ENCODE data around the gene TOX2. TPM values are rescaled to one million over a fixed set of nuclear protein-coding genes. Genes with fewer than 3 reads are reported as not detected.

The TOX2 gene
- total RNA-seq, 3 donors from 2014 or later (not counting 1 experiment from before 2014, with no cell fraction given): 0.93 to 1.8 (median 1.2) TPM

DNA sequence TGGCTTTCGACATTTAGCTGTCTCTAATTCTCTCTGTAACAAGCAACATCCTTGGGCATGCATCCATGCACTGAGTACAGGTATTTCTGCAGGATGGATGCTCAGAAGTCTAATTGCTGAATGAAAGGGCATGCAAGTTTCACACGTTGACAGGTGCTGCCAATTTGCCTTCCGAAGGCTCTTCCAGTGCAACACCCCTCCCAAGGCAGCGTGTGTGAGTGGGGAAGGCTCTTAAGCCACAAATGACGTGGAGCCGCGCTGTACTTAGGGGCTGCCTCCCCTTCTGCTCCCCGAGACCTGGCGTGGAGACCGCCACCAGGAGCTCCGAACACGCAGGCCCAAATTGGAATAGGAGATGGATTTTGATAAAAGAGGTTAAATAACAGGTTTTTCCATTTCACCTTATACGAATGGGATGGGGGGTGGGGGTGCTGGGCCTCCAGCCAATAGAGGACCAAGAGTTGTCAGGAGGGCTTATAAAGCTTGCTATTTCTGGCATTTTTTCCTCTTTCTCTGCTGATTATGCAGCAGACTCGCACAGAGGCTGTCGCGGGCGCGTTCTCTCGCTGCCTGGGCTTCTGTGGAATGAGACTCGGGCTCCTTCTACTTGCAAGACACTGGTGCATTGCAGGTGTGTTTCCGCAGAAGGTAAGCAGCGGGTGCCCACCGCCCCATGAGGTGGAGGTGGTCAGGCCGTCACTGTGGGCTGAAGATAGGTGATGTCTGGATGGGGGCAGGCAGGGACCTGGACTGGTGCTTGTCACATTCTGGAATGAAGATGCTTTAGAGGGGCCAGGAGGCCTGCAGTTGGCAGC lies 30.9 kb downstream of the TOX2 start:
- H3K4me1 ChIP-seq (ENCODE audit: control insufficient read depth, insufficient read depth, low read length): peaks cover 54% of the 10 kb centered on the region
- Mint-ChIP-seq H3K27me3 (ENCODE audit: low read depth in 2 of 2) (peaks cover 61 to 74% of the 10 kb centered on the region in 2 donors), H3K36me3 (no peaks in the 10 kb centered on the region), H3K4me1 (peaks cover 58 to 90% of the 10 kb centered on the region in 2 donors), H3K4me3 (peak overlapping the region; percentile 38), H3K27ac (no peak overlapping the region), H3K9me3 (no peaks in the 10 kb centered on the region)
- H3K4me3 ChIP-seq (ENCODE audit: low read length): no peak overlapping the region
- ATAC-seq (no peak), DNase-seq (no peak)
- intact Hi-C loops (cut with micrococcal nuclease): no loop called here
- WGBS (ENCODE audit: insufficient coverage): 90% methylated on average over 24 of the region's 24 CpGs
- no peak for TF ChIP-seq CTCF (IDR thresholded peaks at IDR 0.05)
- H3K9me3 ChIP-seq (ENCODE audit: control insufficient read depth, insufficient read depth, low read length): no peaks in the 10 kb centered on the region
- H3K27ac ChIP-seq (ENCODE audit: low read length): no peak overlapping the region
- H3K27me3 ChIP-seq (ENCODE audit: control insufficient read depth, insufficient read depth, low read length): peaks cover 36% of the 10 kb centered on the region
- H3K36me3 ChIP-seq (ENCODE audit: control insufficient read depth, insufficient read depth, low read length): no peaks in the 10 kb centered on the region

- Mint-ChIP-seq H3K4me1 (peaks cover 58 to 90% of the 10 kb centered on the region in 2 donors), H3K36me3 (no peaks in the 10 kb centered on the region), H3K4me3 (no peak overlapping the region), H3K9me3 (no peaks in the 10 kb centered on the region), H3K27ac (no peak overlapping the region), H3K27me3 (ENCODE audit: low read depth in 2 of 2) (peaks cover 57 to 69% of the 10 kb centered on the region in 2 donors)
- Histone ChIP-seq H3K27me3 (ENCODE audit: control insufficient read depth, insufficient read depth, low read length) (peaks cover 36% of the 10 kb centered on the region), H3K4me1 (ENCODE audit: control insufficient read depth, insufficient read depth, low read length) (peaks cover 56% of the 10 kb centered on the region), H3K27ac (ENCODE audit: low read length) (no peak overlapping the region), H3K4me3 (ENCODE audit: low read length) (no peak overlapping the region), H3K36me3 (ENCODE audit: control insufficient read depth, insufficient read depth, low read length) (no peaks in the 10 kb centered on the region), H3K9me3 (ENCODE audit: control insufficient read depth, insufficient read depth, low read length) (no peaks in the 10 kb centered on the region)
- WGBS (ENCODE audit: insufficient coverage): 93% methylated on average over 2 of the region's 2 CpGs
- intact Hi-C loops (cut with micrococcal nuclease): no loop called here
- no peak for TF ChIP-seq CTCF (IDR thresholded peaks at IDR 0.05)
- ATAC-seq (no peak), DNase-seq (no peak)
Observed at GRCh38 chr20:43946206-43946491, 31.5 kb downstream of the TOX2 start.

GRCh38 chr20:43946659-43947315 lies 32.1 kb downstream of the TOX2 start:
- no peak overlapping the region for H3K27ac Mint-ChIP-seq
- no peak for TF ChIP-seq CTCF (IDR thresholded peaks at IDR 0.05)
- intact Hi-C loops (cut with micrococcal nuclease): no loop called here
- ATAC-seq (no peak), DNase-seq (no peak)
- H3K36me3 Mint-ChIP-seq: no peaks in the 10 kb centered on the region
- Histone ChIP-seq H3K27me3 (ENCODE audit: control insufficient read depth, insufficient read depth, low read length) (peaks cover 33% of the 10 kb centered on the region), H3K36me3 (ENCODE audit: control insufficient read depth, insufficient read depth, low read length) (no peaks in the 10 kb centered on the region), H3K4me3 (ENCODE audit: low read length) (no peak overlapping the region), H3K27ac (ENCODE audit: low read length) (no peak overlapping the region), H3K4me1 (ENCODE audit: control insufficient read depth, insufficient read depth, low read length) (peaks cover 56% of the 10 kb centered on the region), H3K9me3 (ENCODE audit: control insufficient read depth, insufficient read depth, low read length) (no peaks in the 10 kb centered on the region)
- H3K4me1 Mint-ChIP-seq: peaks cover 53 to 88% of the 10 kb centered on the region in 2 donors
- H3K27me3 Mint-ChIP-seq (ENCODE audit: low read depth in 2 of 2): peaks cover 57 to 65% of the 10 kb centered on the region in 2 donors
- no peak overlapping the region for H3K4me3 Mint-ChIP-seq
- H3K9me3 Mint-ChIP-seq: no peaks in the 10 kb centered on the region
- WGBS (ENCODE audit: insufficient coverage): 93% methylated on average over 9 of the region's 9 CpGs
